PFSK-1 (cell line): ENCODE results near the gene PLPP6.

Experiments used
- FOXP2 ChIP-seq: optimal IDR thresholded peaks from 2 replicates; pipeline ENCODE3; 2011; ENCODE audit warnings: borderline replicate concordance, control low read depth, inconsistent platforms; ENCODE audit not compliant: insufficient read depth; ENCODE audit errors: extremely low read length, extremely low read depth
- POLR2AphosphoS5 ChIP-seq: IDR thresholded peaks from 2 replicates; pipeline ENCODE4 v1.6.1; 2012; ENCODE audit warnings: low read depth, mild to moderate bottlenecking, control low read depth, low read length, moderate library complexity
- REST ChIP-seq, 2 experiments: IDR thresholded peaks; 2 replicates each; pipeline versions ENCODE4 v1.6.1 to v1.8.0; 2011 to 2012; ENCODE audit warnings: low read depth in 2 of 2, low read length in 2 of 2, control low read depth in 1 of 2, inconsistent platforms in 1 of 2, mild to moderate bottlenecking in 1 of 2, moderate library complexity in 1 of 2; ENCODE audit not compliant: insufficient read depth in 1 of 2
- SIN3A ChIP-seq: IDR thresholded peaks from 2 replicates; pipeline ENCODE4 v1.6.1; 2012; ENCODE audit warnings: mild to moderate bottlenecking, low read length, moderate library complexity, borderline replicate concordance; ENCODE audit not compliant: insufficient read depth
- TAF1 ChIP-seq: IDR thresholded peaks from 2 replicates; pipeline ENCODE4 v1.6.1; 2012; ENCODE audit warnings: low read length, control low read depth, borderline replicate concordance; ENCODE audit not compliant: insufficient read depth

PLPP6 gene

GRCh38 chr9:4669890-4670289, 7.8 kb downstream of the PLPP6 start:
- TF ChIP-seq REST (IDR thresholded peaks at IDR 0.05; ENCODE audit: insufficient read depth in 1 of 2, low read depth in 2 of 2, low read length in 2 of 2) (no peak), POLR2AphosphoS5 (no peak), SIN3A (no peak), FOXP2 (no peak), TAF1 (no peak)

- TF ChIP-seq POLR2AphosphoS5 (no peak), SIN3A (no peak), FOXP2 (no peak), TAF1 (no peak), REST (IDR thresholded peaks at IDR 0.05; ENCODE audit: insufficient read depth in 1 of 2, low read depth in 2 of 2, low read length in 2 of 2) (no peak)
These were observed 8.5 kb downstream of the PLPP6 start for GRCh38 chr9:4670591-4670990.

GRCh38 chr9:4671737-4672136, 9.6 kb downstream of the PLPP6 start:
- TF ChIP-seq SIN3A (no peak), TAF1 (no peak), POLR2AphosphoS5 (no peak), REST (IDR thresholded peaks at IDR 0.05; ENCODE audit: insufficient read depth in 1 of 2, low read depth in 2 of 2, low read length in 2 of 2) (no peak), FOXP2 (no peak)

GRCh38 chr9:4674783-4675182, 12.7 kb downstream of the PLPP6 start:
- TF ChIP-seq REST (IDR thresholded peaks at IDR 0.05; ENCODE audit: insufficient read depth in 1 of 2, low read depth in 2 of 2, low read length in 2 of 2) (no peak), POLR2AphosphoS5 (no peak), SIN3A (no peak), FOXP2 (no peak), TAF1 (no peak)

GRCh38 chr9:4677392-4677791, 15.3 kb downstream of the PLPP6 start:
- no peak for TF ChIP-seq POLR2AphosphoS5
- no peak for TF ChIP-seq FOXP2
- no peak for TF ChIP-seq TAF1
- no peak for TF ChIP-seq REST (IDR thresholded peaks at IDR 0.05; ENCODE audit: insufficient read depth in 1 of 2, low read depth in 2 of 2, low read length in 2 of 2)
- TF ChIP-seq SIN3A: no peak
